Stimulated activated CD8-positive, alpha-beta memory T cell treated with anti-CD3 and anti-CD28 coated beads, Interleukin-12 subunit alpha, Interleukin-12 subunit beta, amount 100 ng/mL, for 1 hour (primary cell): ENCODE measurements around the gene SLC25A24.
A peak's percentile ranks its signal among the peaks of the same experiment; 100 is the strongest.
"Not testable (repeated sequence)": the region's sequence is repeated elsewhere in the genome, so short reads cannot be mapped to it uniquely, and the experiment has no call there.

Experiments
- DNase-seq: peaks from one replicate; pipeline ENCODE4 v3.0.0-alpha.2; 2020; ENCODE audit warnings: low read depth

The SLC25A24 gene

GRCh38 chr1:108133148-108133547 is 67.0 kb downstream of the SLC25A24 start:
- DNase-seq, result not testable (repeated sequence)

GRCh38 chr1:108132367-108132766 is 67.8 kb downstream of the SLC25A24 start:
- not testable (repeated sequence) for DNase-seq

DNA sequence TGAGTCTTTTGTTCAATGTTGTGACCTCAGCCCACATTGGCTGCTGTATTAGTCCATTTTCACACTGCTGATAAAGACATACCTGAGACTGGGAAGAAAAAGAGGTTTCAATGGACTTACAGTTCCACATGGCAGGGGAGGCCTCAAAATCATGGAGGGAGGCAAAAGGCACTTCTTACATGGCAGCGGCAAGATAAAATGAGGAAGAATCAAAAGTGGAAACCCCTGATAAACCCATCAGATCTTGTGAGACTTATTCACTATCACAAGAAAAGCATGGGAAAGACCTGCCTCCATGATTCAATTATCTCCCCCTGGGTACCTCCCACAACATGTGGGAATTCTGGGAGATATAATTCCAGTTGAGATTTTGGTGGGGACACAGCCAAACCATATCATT is 68.9 kb downstream of the SLC25A24 start:
- DNase-seq, result not testable (repeated sequence)

DNA sequence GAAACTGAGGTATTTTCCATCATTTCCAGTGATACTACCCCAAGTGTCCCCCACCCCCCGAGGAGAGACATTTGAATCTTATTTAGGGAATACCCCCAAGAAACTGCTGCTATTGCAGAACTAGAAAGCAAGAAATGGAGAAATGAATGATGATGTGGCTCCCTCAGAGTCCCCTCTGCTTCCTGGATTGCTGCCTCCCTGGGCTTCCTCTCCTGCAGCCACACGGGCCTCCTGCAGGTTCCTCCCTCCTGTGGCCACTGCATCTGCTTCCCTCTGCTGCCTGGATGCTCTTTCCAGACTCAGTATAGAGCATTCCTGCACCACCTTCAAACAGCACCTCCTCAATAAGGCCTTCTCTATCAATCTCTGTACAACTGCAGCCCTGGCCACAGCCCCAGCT is 69.3 kb downstream of the SLC25A24 start:
- no peak for DNase-seq

DNA sequence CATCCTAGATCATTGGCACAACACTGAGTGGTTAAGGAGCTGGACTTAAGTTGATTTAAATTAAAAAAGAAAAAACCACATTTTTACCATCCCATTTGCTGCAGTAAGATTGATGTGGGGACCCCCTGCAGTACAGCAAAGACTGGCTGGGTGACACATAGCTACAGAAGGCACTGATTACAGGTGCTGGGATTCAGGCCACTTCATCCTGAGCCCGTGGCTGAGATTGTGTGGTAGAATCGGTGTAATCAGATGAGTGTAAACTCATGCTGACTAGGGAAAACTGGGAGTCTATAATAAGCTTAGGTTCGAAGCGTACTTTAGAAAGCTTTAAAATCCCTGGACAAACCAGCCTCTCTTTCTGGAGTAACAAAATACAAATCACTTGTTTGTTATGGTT is 70.1 kb downstream of the SLC25A24 start:
- no peak for DNase-seq

- peak; percentile 47 for DNase-seq
Measured at GRCh38 chr1:108125312-108126138, 74.6 kb downstream of the SLC25A24 start.

- DNase-seq, result no peak
Measured at GRCh38 chr1:108124622-108125311, 75.4 kb downstream of the SLC25A24 start.

- no peak for DNase-seq
Measured at GRCh38 chr1:108124023-108124422, 76.1 kb downstream of the SLC25A24 start.

GRCh38 chr1:108121358-108122143 is 78.6 kb downstream of the SLC25A24 start:
- no peak for DNase-seq

DNA sequence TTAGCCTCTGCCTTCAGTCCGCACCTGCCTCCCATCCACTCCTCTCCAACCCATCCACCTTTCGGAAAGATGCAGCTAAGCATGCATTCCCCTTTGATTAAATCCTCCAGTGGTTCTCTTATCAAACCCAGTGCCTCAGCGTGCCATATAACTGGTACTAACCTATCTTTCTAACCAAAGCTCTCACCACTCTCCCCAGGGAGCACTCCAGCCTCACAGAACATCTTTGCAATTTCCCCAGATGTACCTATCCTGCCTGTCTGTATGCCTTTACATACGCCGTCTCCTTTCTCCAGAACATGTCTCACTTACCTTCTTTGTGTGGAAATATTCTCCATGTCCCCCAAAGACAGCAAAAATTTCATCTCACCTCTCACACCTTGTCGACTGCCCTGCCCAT is 80.0 kb downstream of the SLC25A24 start:
- DNase-seq, result no peak

GRCh38 chr1:108119500-108119899 is 80.6 kb downstream of the SLC25A24 start:
- no peak for DNase-seq

DNA sequence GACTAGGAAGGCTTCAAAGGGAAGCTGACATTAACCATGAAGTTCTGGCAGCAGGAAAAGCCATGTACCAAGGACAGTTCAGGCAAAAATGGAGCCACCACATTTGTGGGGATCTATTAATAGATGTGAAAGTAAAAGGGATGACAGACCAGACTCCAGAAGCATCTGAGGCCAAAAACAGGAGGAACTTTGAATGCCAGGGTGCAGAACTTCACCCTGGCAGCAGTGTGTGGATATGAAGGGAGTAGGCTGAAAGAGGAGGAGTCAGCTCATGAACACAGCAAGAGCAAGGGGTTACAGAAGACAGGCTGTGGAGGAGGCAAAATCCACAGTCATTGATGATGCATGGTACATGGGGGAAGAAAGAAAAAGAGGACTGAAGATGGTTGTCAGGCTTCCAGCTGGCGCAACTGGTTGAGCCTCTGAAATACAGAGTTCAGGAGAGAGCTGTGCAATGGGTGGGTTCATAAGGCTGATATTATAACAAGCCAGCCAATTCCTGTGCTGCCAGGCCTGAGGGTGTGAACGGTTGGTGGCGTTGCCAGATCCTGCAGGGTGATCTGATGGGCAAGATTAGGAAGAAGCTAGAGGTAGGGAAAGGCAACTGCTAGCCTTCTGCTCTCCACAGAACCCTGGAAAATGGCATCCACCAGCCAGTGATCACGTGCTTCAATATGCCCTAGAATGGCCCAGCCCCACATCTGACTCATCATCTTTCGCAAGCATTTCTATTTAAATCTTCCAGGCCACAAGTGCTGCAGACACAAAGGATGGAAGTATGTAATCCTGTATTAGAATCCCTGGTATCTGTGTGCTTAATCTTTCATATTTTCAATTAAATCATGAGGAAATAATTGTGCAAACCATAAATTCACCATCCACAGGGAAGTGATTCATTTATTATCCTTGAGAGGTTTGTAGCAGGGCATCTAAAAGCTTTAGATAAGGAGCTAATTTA is 81.9 kb downstream of the SLC25A24 start:
- DNase-seq, result no peak

- DNase-seq, result no peak
Measured at GRCh38 chr1:108117237-108117636, 82.9 kb downstream of the SLC25A24 start.

GRCh38 chr1:108114033-108114599 is 86.0 kb downstream of the SLC25A24 start:
- no peak for DNase-seq

DNA sequence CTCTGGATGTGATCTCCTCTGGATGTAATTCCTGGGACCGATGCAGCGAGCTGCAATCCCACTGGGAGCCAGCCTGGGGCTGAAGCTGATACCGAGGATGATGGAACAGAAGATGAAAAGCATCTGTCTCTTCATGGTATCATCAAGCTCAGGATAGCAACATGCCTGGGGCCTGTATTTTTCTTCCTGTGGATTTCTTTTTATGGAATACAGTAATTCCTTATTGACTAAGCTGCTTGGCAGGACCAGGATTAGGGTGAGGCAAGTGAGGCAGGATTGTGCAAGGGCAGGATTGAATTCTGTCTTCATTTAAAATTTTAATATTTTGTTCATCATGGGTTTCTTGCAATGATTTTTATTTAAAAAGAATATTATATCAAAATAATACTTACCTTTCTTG is 86.6 kb downstream of the SLC25A24 start:
- DNase-seq, result no peak

GRCh38 chr1:108109295-108109973 is 90.7 kb downstream of the SLC25A24 start:
- no peak for DNase-seq

- DNase-seq, result no peak
Measured at GRCh38 chr1:108108119-108108518, 92.0 kb downstream of the SLC25A24 start.

- DNase-seq, result no peak
Measured at GRCh38 chr1:108107658-108108057, 92.5 kb downstream of the SLC25A24 start.

DNA sequence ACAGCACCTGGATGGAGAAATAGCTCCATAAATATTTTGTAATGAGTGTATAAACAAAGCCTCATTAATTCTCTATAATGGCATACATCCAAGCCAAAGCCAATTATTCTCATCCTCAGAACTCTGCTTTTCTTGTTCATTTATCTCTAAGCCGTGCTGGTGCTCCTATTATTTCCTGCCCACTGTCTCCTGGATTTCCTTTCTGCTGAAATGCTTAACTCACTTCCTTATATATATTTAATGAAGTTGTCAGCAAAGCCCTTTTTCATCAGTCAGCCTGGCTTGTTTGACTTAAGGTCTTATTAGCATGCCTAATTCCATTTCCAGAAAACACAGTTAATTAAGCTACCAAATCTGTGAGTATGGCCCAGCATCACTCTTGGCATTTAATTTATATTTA is 93.4 kb downstream of the SLC25A24 start:
- no peak for DNase-seq

DNA sequence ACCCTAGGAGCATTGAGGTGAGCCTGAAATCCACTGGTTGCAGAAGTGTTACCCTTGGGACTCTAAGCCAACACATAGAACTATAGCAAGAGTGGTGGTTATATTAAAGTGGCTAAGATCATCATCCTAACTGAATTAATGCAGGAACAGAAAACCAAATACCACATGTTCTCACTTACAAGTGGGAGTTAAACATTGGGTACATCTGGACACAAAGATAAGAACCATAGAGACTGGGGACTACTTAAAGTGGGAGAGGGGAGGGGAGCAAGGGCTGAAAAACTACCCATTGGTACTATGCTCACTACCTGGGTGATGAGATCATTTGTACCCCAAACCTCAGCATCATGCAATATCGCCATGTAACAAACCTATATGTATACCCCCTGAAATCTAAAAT is 100.0 kb downstream of the SLC25A24 start:
- no peak for DNase-seq

DNA sequence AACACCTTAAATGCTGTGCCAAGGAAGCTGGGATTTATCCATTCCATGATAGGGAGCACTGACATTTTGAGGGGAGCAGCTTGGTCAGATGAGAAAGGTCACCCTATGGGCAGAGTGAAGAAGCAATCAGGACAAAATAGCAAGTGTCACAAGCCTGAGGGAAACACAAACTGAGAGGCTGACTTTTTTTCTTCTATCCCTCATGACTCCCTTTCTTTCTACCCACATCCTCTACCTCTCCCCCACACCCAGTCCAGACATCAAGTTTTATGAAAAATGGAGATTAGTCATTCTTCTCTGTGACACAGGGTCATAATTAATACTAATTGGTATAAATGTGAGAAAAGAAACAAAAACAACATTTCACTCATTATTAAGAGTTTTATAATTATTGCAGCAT is 103.1 kb downstream of the SLC25A24 start:
- DNase-seq, result no peak
